Measurements from ENCODE around the gene ABCC10.
"Not testable (repeated sequence)": the region's sequence is repeated elsewhere in the genome, so short reads cannot be mapped to it uniquely, and the experiment has no call there.

Gene ABCC10

DNA sequence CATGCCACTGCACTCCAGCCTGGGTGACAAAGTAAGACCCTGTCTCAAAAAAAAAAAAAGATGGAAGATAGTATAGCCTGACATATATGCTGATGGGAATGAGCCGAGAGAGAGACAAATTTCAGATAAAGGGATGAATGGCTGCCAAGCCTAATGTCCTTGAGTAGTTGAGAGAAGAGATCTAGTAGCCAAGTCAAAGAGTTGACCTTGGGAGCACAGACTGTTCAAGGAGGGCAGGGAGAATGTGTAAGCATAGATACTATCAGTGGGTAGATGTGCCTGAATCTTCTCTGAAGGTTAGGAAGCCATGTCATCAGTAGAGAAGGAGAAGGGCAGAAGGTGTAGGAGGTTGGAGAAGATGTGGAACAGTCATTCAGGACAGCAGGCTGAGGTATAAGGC lies 20.0 kb upstream of the ABCC10 start:
- H3K27ac ChIP-seq (ENCODE audit: low read length): no peak overlapping the region
- DNase-seq (ENCODE audit: low read depth, low spot score): no peak
- WGBS (ENCODE audit: insufficient coverage, insufficient read length): no CpG with 5 or more reads among the region's 1 CpG
- H3K9me3 ChIP-seq (ENCODE audit: control insufficient read depth, insufficient read depth, low read length): no peaks in the 10 kb centered on the region
- H3K36me3 ChIP-seq (ENCODE audit: control insufficient read depth, insufficient read depth, low read length): no peaks in the 10 kb centered on the region
- H3K4me1 ChIP-seq (ENCODE audit: control insufficient read depth, insufficient read depth, low read length): no peaks in the 10 kb centered on the region
- H3K4me3 ChIP-seq (ENCODE audit: low read length): no peak overlapping the region
- no peaks in the 10 kb centered on the region for H3K27me3 ChIP-seq (ENCODE audit: control insufficient read depth, insufficient read depth, low read length)

DNA sequence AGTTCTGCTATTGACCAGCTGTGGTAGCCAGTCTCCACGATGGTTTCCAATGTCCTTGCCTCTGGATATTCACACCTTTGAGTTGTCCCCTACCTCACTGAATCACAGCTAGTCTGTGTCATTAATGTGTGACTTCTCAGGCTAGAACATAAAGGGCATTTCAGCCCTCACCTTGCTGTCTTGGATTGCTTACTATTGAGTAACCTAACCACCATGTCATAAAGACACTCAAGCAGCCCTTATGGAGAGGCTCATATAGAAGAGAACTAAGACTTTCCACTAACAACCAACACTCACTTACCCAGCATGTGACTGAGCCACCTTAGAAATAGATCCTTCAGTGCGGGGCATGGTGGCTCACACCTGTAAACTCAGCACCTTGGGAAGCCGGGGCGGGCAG lies 19.1 kb upstream of the ABCC10 start:
- no peaks in the 10 kb centered on the region for H3K9me3 ChIP-seq (ENCODE audit: control insufficient read depth, insufficient read depth, low read length)
- H3K4me1 ChIP-seq (ENCODE audit: control insufficient read depth, insufficient read depth, low read length): no peaks in the 10 kb centered on the region
- no peaks in the 10 kb centered on the region for H3K27me3 ChIP-seq (ENCODE audit: control insufficient read depth, insufficient read depth, low read length)
- no CpG with 5 or more reads among the region's 4 CpGs for WGBS (ENCODE audit: insufficient coverage, insufficient read length)
- no peak for DNase-seq (ENCODE audit: low read depth, low spot score)
- no peak overlapping the region for H3K4me3 ChIP-seq (ENCODE audit: low read length)
- H3K27ac ChIP-seq (ENCODE audit: low read length): no peak overlapping the region
- no peaks in the 10 kb centered on the region for H3K36me3 ChIP-seq (ENCODE audit: control insufficient read depth, insufficient read depth, low read length)

DNA sequence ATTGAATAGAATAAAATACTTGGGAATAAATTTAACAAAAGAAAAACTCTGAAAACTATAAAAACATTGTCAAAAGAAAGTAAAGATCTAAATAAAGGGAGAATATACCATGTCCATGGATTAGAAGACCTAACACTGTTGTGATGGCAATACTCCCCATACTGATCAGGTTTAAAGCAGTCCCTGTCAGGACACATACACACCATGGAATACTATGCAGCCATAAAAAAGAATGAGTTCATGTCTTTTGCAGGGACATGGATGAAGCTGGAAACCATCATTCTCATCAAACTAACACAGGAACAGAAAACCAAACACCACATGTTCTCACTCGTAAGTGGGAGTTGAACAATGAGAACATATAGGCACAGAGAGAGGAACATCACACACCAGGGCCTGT lies 16.6 kb upstream of the ABCC10 start:
- not testable (repeated sequence) for H3K9me3 ChIP-seq (ENCODE audit: control insufficient read depth, insufficient read depth, low read length); H3K27ac ChIP-seq (ENCODE audit: low read length); H3K4me3 ChIP-seq (ENCODE audit: low read length); H3K4me1 ChIP-seq (ENCODE audit: control insufficient read depth, insufficient read depth, low read length); H3K36me3 ChIP-seq (ENCODE audit: control insufficient read depth, insufficient read depth, low read length); H3K27me3 ChIP-seq (ENCODE audit: control insufficient read depth, insufficient read depth, low read length); DNase-seq (ENCODE audit: low read depth, low spot score)
- WGBS (ENCODE audit: insufficient coverage, insufficient read length): no CpG with 5 or more reads among the region's 1 CpG

DNA sequence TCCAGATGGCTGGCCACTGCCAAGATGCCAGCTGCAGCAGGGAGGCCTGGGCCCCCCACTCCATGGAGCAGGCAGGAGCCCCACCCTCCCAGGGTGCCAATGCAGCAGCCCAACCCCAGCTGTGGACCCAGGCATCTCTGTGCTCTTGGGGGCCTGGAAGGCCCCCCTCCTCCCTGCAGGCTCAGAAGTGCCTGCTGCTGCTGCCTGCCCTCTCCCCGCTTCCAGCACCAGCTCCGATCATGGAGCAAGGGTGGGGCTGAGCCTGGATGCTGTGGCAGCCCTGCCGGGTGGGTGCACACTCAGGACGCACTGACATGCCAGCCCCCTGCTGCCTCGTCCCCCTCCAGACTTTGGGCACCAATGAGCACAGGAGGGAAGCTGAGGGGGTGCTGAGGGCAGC lies 14.8 kb upstream of the ABCC10 start:
- no CpG with 5 or more reads among the region's 5 CpGs for WGBS (ENCODE audit: insufficient coverage, insufficient read length)
- no peaks in the 10 kb centered on the region for H3K36me3 ChIP-seq (ENCODE audit: control insufficient read depth, insufficient read depth, low read length)
- no peak overlapping the region for H3K4me3 ChIP-seq (ENCODE audit: low read length)
- H3K27me3 ChIP-seq (ENCODE audit: control insufficient read depth, insufficient read depth, low read length): no peaks in the 10 kb centered on the region
- no peak for DNase-seq (ENCODE audit: low read depth, low spot score)
- no peaks in the 10 kb centered on the region for H3K4me1 ChIP-seq (ENCODE audit: control insufficient read depth, insufficient read depth, low read length)
- H3K27ac ChIP-seq (ENCODE audit: low read length): no peak overlapping the region
- no peaks in the 10 kb centered on the region for H3K9me3 ChIP-seq (ENCODE audit: control insufficient read depth, insufficient read depth, low read length)

DNA sequence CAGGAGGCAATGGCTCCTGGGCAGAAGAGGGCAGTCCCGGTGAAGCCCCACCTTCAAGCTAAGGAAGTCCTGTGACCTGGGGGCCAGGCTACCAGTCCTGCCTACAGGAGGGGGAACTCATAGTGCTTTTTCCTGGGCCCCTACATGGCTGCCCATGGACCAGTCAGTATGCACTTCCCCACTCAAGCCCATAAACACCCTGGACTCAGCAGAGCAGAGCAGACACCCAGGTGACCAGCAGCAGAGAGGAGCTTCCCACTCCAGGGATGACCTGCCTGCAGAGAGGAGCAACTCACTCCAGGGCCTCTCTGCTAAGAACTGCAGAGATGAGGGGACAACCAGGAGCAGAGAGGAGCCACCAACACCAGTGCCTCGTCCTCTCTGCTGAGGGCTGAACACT lies 14.3 kb upstream of the ABCC10 start:
- WGBS (ENCODE audit: insufficient coverage, insufficient read length): no CpG with 5 or more reads among the region's 2 CpGs
- Histone ChIP-seq H3K4me1 (ENCODE audit: control insufficient read depth, insufficient read depth, low read length) (no peaks in the 10 kb centered on the region), H3K36me3 (ENCODE audit: control insufficient read depth, insufficient read depth, low read length) (no peaks in the 10 kb centered on the region), H3K27ac (ENCODE audit: low read length) (no peak overlapping the region), H3K27me3 (ENCODE audit: control insufficient read depth, insufficient read depth, low read length) (no peaks in the 10 kb centered on the region), H3K4me3 (ENCODE audit: low read length) (no peak overlapping the region), H3K9me3 (ENCODE audit: control insufficient read depth, insufficient read depth, low read length) (no peaks in the 10 kb centered on the region)
- no peak for DNase-seq (ENCODE audit: low read depth, low spot score)

DNA sequence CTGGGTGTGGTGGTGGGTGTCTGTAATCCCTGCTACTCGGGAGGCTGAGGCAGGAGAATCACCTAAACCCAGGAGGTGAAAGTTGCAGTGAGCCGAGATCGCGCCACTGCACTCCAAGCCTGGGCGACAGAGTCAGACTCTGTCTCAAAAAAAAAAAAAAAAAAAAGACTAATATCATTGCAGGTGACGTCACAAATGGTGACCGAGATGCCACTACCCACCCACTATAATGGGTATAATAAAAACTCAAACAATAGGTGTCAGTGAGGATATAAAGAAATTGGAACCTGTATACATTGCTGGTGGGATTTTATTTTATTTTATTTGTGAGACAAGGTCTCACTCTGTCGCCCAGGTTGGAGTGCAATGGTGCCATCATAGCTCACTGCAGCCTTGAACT lies 12.1 kb upstream of the ABCC10 start:
- not testable (repeated sequence) for DNase-seq (ENCODE audit: low read depth, low spot score); H3K27me3 ChIP-seq (ENCODE audit: control insufficient read depth, insufficient read depth, low read length); H3K36me3 ChIP-seq (ENCODE audit: control insufficient read depth, insufficient read depth, low read length); H3K4me3 ChIP-seq (ENCODE audit: low read length); H3K27ac ChIP-seq (ENCODE audit: low read length); H3K4me1 ChIP-seq (ENCODE audit: control insufficient read depth, insufficient read depth, low read length); H3K9me3 ChIP-seq (ENCODE audit: control insufficient read depth, insufficient read depth, low read length)
- no CpG with 5 or more reads among the region's 8 CpGs for WGBS (ENCODE audit: insufficient coverage, insufficient read length)

DNA sequence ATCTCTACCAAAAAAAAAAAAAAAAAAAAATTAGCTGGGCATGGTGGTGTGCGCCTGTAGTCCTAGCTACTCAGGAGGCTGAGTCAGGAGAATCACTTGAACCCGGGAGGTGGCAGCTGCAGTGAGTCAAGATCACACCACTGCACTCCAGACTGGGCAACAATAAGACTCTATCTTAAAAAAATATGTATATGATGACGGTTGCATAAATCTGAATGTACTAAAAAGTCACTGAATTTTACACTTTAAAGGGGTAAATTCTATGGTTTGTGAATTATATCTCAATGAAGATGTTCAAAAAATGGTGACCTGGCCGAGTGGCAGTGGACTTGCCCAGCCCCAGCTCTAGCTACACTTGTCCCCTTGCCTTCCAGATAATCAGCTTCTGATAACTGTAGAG lies 10.4 kb upstream of the ABCC10 start:
- no peak overlapping the region for H3K27ac ChIP-seq (ENCODE audit: low read length)
- H3K9me3 ChIP-seq (ENCODE audit: control insufficient read depth, insufficient read depth, low read length): no peaks in the 10 kb centered on the region
- no peak overlapping the region for H3K4me3 ChIP-seq (ENCODE audit: low read length)
- no peak for DNase-seq (ENCODE audit: low read depth, low spot score)
- no peaks in the 10 kb centered on the region for H3K4me1 ChIP-seq (ENCODE audit: control insufficient read depth, insufficient read depth, low read length)
- no CpG with 5 or more reads among the region's 4 CpGs for WGBS (ENCODE audit: insufficient coverage, insufficient read length)
- no peaks in the 10 kb centered on the region for H3K36me3 ChIP-seq (ENCODE audit: control insufficient read depth, insufficient read depth, low read length)
- no peaks in the 10 kb centered on the region for H3K27me3 ChIP-seq (ENCODE audit: control insufficient read depth, insufficient read depth, low read length)

DNA sequence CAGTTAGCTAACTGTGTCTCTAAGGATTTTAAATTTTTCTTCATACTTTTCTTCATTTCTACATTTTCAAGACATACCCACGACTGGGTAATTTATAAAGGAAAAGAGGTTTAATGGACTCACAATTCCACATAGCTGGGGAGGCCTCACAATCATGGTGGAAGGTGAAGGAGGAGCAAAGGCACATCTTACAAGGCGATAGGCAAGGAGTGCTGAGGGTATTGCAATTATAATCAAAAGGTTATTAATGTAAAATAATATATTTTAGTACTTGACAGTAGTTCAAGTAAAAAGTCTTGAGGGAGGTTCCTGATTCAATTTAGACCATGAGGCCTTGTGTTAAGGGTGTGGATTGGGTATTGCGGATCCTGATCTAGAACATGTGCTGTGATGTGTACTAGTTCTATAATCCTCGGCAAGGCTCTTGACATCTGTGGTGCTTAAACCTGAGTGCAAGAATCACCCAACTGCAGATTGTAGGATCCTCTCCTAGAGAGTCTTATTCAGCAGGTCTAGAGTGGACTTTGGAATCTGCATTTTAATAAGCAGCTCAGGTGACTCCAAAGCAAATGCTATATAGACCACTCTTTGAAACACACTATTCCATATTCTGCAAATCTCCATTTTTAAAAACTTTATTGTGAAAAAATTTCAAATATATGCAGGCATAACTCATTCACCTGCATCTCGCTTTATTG lies 7.2 kb upstream of the ABCC10 start:
- Histone ChIP-seq H3K4me1 (ENCODE audit: control insufficient read depth, insufficient read depth, low read length) (no peaks in the 10 kb centered on the region), H3K4me3 (ENCODE audit: low read length) (no peak overlapping the region), H3K27ac (ENCODE audit: low read length) (no peak overlapping the region), H3K9me3 (ENCODE audit: control insufficient read depth, insufficient read depth, low read length) (no peaks in the 10 kb centered on the region), H3K36me3 (ENCODE audit: control insufficient read depth, insufficient read depth, low read length) (no peaks in the 10 kb centered on the region), H3K27me3 (ENCODE audit: control insufficient read depth, insufficient read depth, low read length) (no peaks in the 10 kb centered on the region)
- WGBS (ENCODE audit: insufficient coverage, insufficient read length): no CpG with 5 or more reads among the region's 5 CpGs
- no peak for DNase-seq (ENCODE audit: low read depth, low spot score)

DNA sequence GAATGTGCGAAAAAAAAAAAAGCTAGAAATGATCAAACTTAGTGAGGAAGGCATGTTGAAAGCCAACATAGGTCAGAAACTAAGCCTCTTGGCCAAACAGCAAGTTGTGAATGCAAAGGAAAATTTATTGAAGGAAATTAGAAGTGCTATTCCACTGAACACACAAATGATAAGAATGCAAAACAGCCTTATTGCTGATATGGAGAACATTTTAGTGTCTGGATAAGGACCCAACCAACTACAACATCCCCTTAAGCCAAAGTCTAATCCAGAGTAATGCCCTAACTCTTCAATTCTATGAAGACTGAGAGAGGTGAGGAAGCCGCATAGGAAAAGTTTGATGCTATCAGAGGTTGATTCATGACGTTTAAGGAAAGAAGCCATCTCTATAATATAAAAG lies 5.5 kb upstream of the ABCC10 start:
- H3K4me1 ChIP-seq (ENCODE audit: control insufficient read depth, insufficient read depth, low read length): no peaks in the 10 kb centered on the region
- no peaks in the 10 kb centered on the region for H3K9me3 ChIP-seq (ENCODE audit: control insufficient read depth, insufficient read depth, low read length)
- DNase-seq (ENCODE audit: low read depth, low spot score): no peak
- no CpG with 5 or more reads among the region's 3 CpGs for WGBS (ENCODE audit: insufficient coverage, insufficient read length)
- H3K27ac ChIP-seq (ENCODE audit: low read length): no peak overlapping the region
- H3K27me3 ChIP-seq (ENCODE audit: control insufficient read depth, insufficient read depth, low read length): no peaks in the 10 kb centered on the region
- no peaks in the 10 kb centered on the region for H3K36me3 ChIP-seq (ENCODE audit: control insufficient read depth, insufficient read depth, low read length)
- H3K4me3 ChIP-seq (ENCODE audit: low read length): no peak overlapping the region

DNA sequence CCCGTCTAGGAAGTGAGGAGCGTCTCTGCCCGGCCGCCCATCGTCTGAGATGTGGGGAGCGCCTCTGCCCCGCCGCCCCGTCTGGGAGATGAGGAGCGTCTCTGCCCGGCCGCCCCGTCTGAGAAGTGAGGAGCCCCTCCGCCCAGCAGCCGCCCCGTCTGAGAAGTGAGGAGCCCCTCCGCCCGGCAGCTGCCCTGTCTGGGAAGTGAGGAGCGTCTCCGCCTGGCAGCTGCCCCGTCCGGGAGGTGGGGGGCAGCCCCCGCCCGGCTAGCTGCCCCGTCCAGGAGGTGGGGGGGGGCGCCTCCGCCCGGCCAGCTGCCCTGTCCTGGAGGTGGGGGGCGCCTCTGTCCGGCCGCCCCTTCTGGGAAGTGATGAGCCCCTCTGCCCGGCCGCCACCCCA lies 2.3 kb upstream of the ABCC10 start:
- H3K36me3 ChIP-seq (ENCODE audit: control insufficient read depth, insufficient read depth, low read length); H3K27ac ChIP-seq (ENCODE audit: low read length); H3K27me3 ChIP-seq (ENCODE audit: control insufficient read depth, insufficient read depth, low read length); H3K9me3 ChIP-seq (ENCODE audit: control insufficient read depth, insufficient read depth, low read length); H3K4me1 ChIP-seq (ENCODE audit: control insufficient read depth, insufficient read depth, low read length); DNase-seq (ENCODE audit: low read depth, low spot score); H3K4me3 ChIP-seq (ENCODE audit: low read length): not testable (repeated sequence)
- WGBS (ENCODE audit: insufficient coverage, insufficient read length): no CpG with 5 or more reads among the region's 33 CpGs

DNA sequence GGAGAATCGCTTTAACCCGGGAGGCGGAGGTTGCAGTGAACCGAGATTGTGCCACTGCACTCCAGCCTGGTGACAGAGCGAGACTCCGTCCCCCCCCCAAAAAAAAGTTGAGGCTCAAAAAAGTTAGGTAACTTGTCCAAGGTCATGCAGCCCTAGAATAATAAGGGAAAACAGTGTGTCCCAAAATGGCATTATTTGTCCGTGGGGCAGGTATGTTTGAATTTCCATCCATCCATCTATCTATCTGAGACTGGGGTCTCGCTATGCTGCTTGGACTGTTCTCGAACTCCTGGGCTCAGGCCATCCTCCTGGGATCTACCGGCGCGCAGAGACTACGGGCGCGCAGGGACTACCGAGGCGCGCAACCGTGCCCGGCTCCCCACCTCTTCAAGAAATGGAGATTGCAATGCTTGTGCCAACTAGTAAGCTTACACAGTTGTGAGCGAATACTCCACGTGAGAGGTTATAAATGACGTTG lies 374 bp upstream of the ABCC10 start:
- Histone ChIP-seq H3K27me3 (ENCODE audit: control insufficient read depth, insufficient read depth, low read length) (no peaks in the 10 kb centered on the region), H3K27ac (ENCODE audit: low read length) (no peak overlapping the region), H3K4me1 (ENCODE audit: control insufficient read depth, insufficient read depth, low read length) (no peaks in the 10 kb centered on the region), H3K9me3 (ENCODE audit: control insufficient read depth, insufficient read depth, low read length) (no peaks in the 10 kb centered on the region), H3K36me3 (ENCODE audit: control insufficient read depth, insufficient read depth, low read length) (peaks cover under 1% of the 10 kb centered on the region; the same call in 1 of the 2 replicates), H3K4me3 (ENCODE audit: low read length) (peak overlapping the region; percentile 63; the same call in 1 of the 2 replicates)
- DNase-seq (ENCODE audit: low read depth, low spot score): no peak
- WGBS (ENCODE audit: insufficient coverage, insufficient read length): no CpG with 5 or more reads among the region's 23 CpGs

All from iPS DF 6.9 (cell line).